ENCODE results near the gene RPRD1A.
"Not testable (repeated sequence)": the region's sequence is repeated elsewhere in the genome, so short reads cannot be mapped to it uniquely, and the experiment has no call there.

The RPRD1A gene

GRCh38 chr18:36025025-36025424, 42.3 kb downstream of the RPRD1A start:
- no peak for DNase-seq

- DNase-seq = not testable (repeated sequence)
Observed at GRCh38 chr18:36024241-36024640, 43.1 kb downstream of the RPRD1A start.

DNA sequence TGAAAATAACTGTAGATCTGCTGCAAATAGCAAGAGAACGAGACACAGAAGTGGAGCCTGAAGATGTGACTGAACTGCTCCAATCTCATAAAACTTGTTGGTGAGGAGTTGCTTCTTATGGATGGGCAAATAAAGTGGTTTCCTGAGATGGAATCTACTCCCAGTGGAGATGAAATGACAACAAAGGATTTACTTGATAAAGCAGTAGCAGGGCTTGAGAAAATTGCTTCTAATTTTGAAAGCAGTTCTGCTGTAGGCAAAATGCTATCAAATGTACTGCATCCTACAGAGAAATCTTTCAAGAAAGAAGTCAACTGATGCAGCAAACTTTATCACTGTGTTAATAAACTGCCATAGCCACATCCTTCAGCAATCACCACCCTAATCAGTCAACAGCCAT, 44.0 kb downstream of the RPRD1A start:
- no peak for DNase-seq

DNA sequence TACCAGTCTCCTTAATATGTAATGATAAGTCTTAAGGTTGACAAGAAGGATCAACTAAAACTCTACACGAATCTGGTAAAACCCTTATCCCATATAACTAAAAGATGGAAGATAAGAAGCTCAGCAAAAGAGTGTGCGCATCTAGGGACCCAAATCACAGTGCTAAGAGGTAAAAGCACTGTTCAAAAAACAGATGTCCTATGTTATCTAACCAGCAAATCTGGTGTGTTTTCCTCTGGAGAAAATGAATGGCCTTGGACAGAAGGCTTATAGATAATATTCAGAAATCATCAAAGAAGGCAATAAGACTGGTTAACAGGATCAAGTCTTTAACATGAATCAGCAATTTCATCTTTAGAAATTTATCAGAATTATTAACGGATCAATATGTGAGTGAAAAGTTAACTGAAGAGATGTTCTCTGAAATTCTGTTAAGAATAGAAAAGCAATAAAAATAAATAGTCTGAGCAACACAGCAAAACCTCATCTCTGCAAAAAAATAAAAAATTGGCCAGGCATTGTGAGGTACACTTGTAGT, 47.1 kb downstream of the RPRD1A start:
- DNase-seq = no peak

GRCh38 chr18:36017232-36017631, 50.1 kb downstream of the RPRD1A start:
- DNase-seq = no peak

DNA sequence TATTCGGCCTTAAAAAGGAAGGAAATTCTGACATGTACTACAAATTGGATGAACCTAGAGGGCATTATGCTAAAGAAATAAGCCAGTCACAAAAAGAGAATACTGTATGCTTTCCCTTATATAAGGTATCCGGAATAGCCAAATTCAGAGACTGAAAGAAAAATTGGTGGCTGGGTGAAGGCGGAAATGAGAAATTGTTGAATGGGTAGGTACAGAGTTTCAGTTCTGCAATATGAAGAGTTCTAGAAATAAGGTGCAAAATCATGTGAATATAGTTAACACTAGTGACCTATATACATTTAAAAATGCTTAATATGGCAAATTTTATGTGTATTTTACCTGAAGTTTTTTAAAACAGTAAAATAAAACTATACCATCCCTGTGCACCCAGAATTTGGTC, 51.7 kb downstream of the RPRD1A start:
- DNase-seq = no peak

GRCh38 chr18:36012891-36013290, 54.5 kb downstream of the RPRD1A start:
- no peak for DNase-seq

GRCh38 chr18:36009214-36009613, 58.1 kb downstream of the RPRD1A start:
- no peak for DNase-seq

DNA sequence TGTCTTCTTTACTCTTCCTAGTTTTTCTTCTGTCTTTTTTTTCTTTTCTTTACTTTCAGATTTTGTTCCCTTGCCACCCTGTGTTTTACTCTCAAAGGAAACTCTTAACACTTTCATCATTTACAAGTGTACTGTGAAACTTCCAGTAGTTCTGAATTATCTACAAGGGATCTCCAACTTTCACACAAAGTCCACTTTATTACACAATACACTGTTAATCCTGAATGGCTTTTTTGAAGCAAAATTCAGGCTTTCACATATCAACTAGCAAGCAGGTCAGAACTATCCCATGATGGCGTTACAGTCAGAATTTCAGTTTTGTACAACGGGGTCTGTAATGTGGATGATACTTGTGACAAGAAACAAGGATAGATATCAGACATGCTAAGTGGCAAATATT, 60.4 kb downstream of the RPRD1A start:
- DNase-seq = no peak

DNA sequence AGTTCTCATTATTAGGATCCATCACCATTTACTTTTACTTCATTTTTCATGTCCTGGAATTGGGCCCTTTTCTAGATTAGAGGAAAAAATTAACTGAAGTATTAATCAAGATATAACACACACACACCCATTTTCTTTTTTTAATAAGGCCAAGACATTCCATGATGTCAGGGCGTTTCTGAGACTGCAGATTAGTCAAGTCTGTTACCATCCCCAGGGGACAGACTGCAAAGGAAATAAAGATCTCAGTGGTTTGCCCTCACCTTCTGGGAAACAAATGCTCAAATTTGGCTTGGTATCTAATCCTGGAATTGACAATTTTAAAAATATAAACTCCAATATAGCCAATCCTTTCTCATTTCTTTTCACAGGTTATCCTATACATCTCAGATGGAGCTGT, 67.4 kb downstream of the RPRD1A start:
- DNase-seq = no peak

GRCh38 chr18:35998967-35999366, 68.4 kb downstream of the RPRD1A start:
- DNase-seq = no peak

- no peak for DNase-seq
Observed at GRCh38 chr18:35993013-35993412, 74.3 kb downstream of the RPRD1A start.

DNA sequence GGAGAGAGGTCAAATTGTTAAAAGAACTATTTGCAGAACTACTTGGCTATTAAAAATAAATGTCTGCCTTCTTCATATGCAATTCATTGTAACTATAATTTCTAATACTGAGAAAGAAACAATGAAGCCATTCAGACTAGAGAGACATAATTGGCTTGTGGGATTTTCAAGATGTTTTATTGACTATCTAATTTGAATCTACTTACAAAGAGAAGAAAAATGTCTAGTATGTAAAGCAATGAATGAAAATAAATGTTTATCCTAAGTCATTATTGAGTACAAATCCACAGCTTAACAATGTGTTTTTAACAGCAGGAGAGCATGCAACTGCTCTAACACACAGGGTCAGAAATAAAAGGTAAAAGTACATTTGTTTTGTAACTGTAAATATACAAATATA, 75.7 kb downstream of the RPRD1A start:
- DNase-seq = no peak

- no peak for DNase-seq
Observed at GRCh38 chr18:35983818-35984217, 83.5 kb downstream of the RPRD1A start.

- no peak for DNase-seq
Observed at GRCh38 chr18:35983147-35983546, 84.2 kb downstream of the RPRD1A start.

- no peak for DNase-seq
Observed at GRCh38 chr18:35982409-35983114, 84.8 kb downstream of the RPRD1A start.

GRCh38 chr18:35979112-35979511, 88.2 kb downstream of the RPRD1A start:
- DNase-seq = no peak

- no peak for DNase-seq
Observed at GRCh38 chr18:35974181-35974580, 93.2 kb downstream of the RPRD1A start.

DNA sequence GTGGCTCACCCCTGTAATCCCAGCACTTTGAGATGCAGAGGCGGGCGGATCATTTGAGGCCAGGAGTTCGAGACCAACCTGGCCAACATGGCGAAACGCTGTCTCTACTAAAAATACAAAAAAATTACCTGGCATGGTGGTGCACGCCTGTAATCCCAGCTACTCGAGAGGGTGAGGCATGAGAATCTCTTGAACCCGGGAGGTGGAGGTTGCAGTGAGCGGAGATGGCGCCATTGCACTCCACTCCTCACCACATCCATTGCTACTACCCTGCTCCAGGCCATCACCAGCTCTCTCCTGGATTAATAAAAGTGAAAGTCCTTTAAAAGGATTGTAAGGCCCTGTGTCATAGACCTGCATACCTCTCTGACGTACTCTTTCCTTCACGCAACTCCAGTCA, 93.7 kb downstream of the RPRD1A start:
- no peak for DNase-seq

DNA sequence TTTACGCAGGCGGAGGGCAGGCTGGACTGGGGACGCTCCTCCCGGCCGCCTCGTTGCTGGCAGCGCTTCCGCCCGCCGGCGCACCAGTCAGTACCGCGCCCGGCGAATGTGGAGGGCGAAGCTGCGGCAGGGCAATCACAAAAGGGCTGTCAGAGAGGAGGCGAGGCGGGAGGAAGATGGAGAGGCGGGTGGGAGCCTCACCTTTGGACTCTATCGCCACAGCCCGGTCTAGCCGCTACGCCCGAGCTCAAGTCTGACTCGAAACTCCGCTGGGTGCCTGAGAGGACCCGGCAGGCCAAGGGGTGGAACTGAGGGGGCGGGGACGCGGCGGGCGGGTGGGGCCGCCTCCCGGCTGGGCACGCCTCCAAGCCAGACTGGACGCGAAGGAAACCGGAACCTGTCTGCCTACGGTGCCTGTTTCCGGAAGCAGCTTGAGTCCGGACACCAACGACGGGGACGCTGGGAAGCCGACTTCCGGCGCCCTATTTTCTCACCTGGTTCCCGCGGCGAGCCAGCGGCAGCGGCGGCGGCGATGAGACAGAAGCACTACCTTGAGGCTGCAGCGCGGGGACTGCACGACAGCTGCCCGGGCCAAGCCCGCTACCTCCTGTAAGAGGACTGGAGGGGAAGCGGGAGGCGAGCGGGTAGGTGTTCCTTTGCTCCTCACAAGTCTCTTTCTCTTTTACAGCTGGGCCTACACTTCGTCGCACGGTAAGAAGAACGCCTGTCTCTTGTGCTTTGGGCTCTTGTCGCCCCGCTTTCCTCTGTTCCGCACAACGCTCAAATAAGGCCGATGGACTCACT, 95.0 kb downstream of the RPRD1A start, which contains the start of gene RMP24:
RMP24 (plus strand) TSS at position 483 of the 804 bp plus-strand sequence.
- DNase-seq = peak; percentile 96

DNA sequence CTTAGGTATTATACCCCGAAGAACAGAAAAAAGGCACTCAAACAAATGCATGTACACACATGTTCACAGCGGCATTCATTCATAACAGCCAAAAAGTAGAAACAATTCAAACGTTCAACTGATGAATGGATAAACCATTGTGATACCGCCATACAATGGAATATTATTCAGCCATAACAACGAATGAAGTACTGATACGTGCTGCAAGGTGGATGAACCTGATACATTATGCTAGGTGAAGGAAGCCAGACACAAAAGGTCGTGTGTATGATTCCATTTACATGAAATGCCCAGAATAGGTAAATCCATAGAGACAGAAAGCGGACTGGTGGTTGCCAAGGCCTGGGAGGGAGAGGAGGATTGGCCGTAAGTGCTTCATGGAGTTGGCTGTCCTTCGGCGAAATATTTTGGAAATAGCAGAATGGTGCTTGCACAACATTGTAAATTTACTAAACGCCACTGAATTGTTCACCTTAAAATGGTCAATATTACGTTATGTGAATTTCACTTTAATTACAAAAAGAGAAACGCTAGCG, 95.6 kb downstream of the RPRD1A start:
- no peak for DNase-seq

DNA sequence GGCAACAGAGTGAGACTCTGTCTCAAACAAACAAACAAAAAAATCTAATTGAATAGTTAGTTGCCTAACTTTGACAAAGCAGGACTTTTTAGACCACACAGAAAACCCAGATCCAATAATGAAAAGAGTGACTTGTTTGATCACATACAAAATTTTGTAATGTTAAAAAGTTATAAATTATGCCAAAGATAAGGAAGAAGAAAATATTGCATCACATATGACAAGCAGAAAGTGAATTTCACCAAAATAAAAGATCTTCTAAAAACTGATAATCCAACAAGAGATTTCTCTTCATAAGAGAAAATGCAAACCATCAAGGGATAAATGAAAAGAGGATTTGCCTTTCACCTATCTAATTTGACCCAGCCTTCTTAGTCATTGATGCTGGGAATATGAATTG, 97.7 kb downstream of the RPRD1A start:
- DNase-seq = no peak

- no peak for DNase-seq
Observed at GRCh38 chr18:35968278-35968880, 99.0 kb downstream of the RPRD1A start.
